Measurements from ENCODE around the gene USP47.

Gene USP47

GRCh38 chr11:11836676-11837231 is 5.0 kb upstream of the USP47 start:
- DNase-seq = no peak

GRCh38 chr11:11839718-11840117 is 2.1 kb upstream of the USP47 start:
- DNase-seq = no peak

- no peak for DNase-seq
Observed at GRCh38 chr11:11841116-11841722, 553 bp upstream of the USP47 start.

GRCh38 chr11:11842421-11843008 is 743 bp downstream of the USP47 start:
- peak; percentile 40 for DNase-seq

- no peak for DNase-seq
Observed at GRCh38 chr11:11843211-11843621, 1.4 kb downstream of the USP47 start.

GRCh38 chr11:11843642-11844041 is 1.9 kb downstream of the USP47 start:
- no peak for DNase-seq

- no peak for DNase-seq
Observed at GRCh38 chr11:11844272-11844671, 2.5 kb downstream of the USP47 start.

- DNase-seq = no peak
Observed at GRCh38 chr11:11845071-11845470, 3.3 kb downstream of the USP47 start.

- no peak for DNase-seq
Observed at GRCh38 chr11:11845551-11845950, 3.8 kb downstream of the USP47 start.

- no peak for DNase-seq
Observed at GRCh38 chr11:11847082-11847481, 5.3 kb downstream of the USP47 start.

GRCh38 chr11:11848891-11849746 is 7.3 kb downstream of the USP47 start:
- no peak for DNase-seq

- DNase-seq = no peak
Observed at GRCh38 chr11:11850668-11851067, 8.9 kb downstream of the USP47 start.

GRCh38 chr11:11856638-11857037 is 14.9 kb downstream of the USP47 start:
- DNase-seq = no peak

- DNase-seq = no peak
Observed at GRCh38 chr11:11857769-11858168, 16.0 kb downstream of the USP47 start.

- DNase-seq = no peak
Observed at GRCh38 chr11:11858676-11859075, 16.9 kb downstream of the USP47 start.

GRCh38 chr11:11860103-11860979 is 18.6 kb downstream of the USP47 start:
- no peak for DNase-seq

- no peak for DNase-seq
Observed at GRCh38 chr11:11862999-11863398, 21.2 kb downstream of the USP47 start.

GRCh38 chr11:11864332-11864731 is 22.6 kb downstream of the USP47 start:
- DNase-seq = no peak

GRCh38 chr11:11864803-11865202 is 23.0 kb downstream of the USP47 start:
- DNase-seq = no peak

GRCh38 chr11:11865449-11865848 is 23.7 kb downstream of the USP47 start:
- DNase-seq = no peak

GRCh38 chr11:11866203-11866602 is 24.4 kb downstream of the USP47 start:
- DNase-seq = no peak

- no peak for DNase-seq
Observed at GRCh38 chr11:11867720-11868119, 25.9 kb downstream of the USP47 start.

GRCh38 chr11:11871991-11872401 is 30.2 kb downstream of the USP47 start:
- no peak for DNase-seq
